ENCODE measurements around the gene RARB. TPM values are rescaled to one million over a fixed set of nuclear protein-coding genes. Genes with fewer than 3 reads are reported as not detected.

The RARB gene
- total RNA-seq, 1 donor from 2014 or later, result not detected

DNA sequence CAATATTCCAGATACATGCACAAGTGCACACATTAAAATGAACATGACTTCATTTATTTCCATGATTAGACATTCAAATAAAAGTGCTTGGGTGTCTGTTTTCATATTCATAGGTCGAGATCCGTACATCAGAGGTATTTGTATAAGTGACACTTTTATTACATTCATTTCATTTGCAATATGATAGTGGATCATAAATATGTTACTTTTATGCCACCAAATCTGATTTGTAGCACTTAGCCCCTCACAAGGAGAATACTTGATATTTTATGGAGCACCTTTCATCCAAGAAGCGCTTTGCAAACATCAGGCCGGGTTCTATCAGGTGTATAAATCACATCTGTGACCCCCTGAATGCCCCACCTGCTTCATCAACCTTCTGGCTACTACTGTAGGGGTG, 136.0 kb downstream of the RARB start:
- intact Hi-C loops (cut with micrococcal nuclease), result no loop called here
- Mint-ChIP-seq H3K9me3 (no peaks in the 10 kb centered on the region), H3K27me3 (ENCODE audit: insufficient read depth) (no peaks in the 10 kb centered on the region)

DNA sequence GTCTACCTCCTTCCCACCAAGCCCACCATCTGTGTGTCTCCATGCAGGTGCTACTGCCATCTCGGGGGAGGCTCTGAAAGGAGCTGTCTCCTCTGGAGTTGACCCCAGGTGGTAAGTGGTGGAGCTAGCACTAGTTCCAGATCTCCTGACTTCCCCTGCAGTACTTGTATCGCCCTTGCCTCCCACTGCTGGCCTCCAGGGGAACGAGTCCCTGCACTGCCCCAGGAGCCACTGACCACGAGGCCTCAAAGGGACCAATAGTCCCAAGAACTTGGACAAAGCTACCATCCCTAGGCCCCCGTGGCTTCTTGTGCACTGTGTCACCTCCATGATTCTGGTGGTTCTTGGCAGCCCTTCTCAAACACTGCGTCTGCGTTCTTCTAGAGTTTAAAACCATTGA, 137.7 kb downstream of the RARB start:
- H3K27ac Mint-ChIP-seq, result no peak overlapping the region
- no peak overlapping the region for H3K4me3 Mint-ChIP-seq
- no peaks in the 10 kb centered on the region for H3K9me3 Mint-ChIP-seq
- no peaks in the 10 kb centered on the region for H3K27me3 Mint-ChIP-seq (ENCODE audit: insufficient read depth)
- intact Hi-C loops (cut with micrococcal nuclease), result no loop called here
- H3K36me3 Mint-ChIP-seq (ENCODE audit: low read depth), result no peaks in the 10 kb centered on the region
- DNase-seq (ENCODE audit: low spot score), result no peak
- H3K4me1 Mint-ChIP-seq (ENCODE audit: low read depth), result no peaks in the 10 kb centered on the region

More for the DNA sequence above, 136.0 kb downstream of the RARB start:
- H3K4me1 Mint-ChIP-seq (ENCODE audit: low read depth), result no peaks in the 10 kb centered on the region
- DNase-seq (ENCODE audit: low spot score), result no peak
- no peaks in the 10 kb centered on the region for H3K36me3 Mint-ChIP-seq (ENCODE audit: low read depth)
- no peak overlapping the region for H3K27ac Mint-ChIP-seq
- no peak overlapping the region for H3K4me3 Mint-ChIP-seq

GRCh38 chr3:25566358-25566920, 138.4 kb downstream of the RARB start:
- no peaks in the 10 kb centered on the region for H3K36me3 Mint-ChIP-seq (ENCODE audit: low read depth)
- no peaks in the 10 kb centered on the region for H3K4me1 Mint-ChIP-seq (ENCODE audit: low read depth)
- DNase-seq (ENCODE audit: low spot score), result no peak
- H3K9me3 Mint-ChIP-seq, result no peaks in the 10 kb centered on the region
- no peak overlapping the region for H3K4me3 Mint-ChIP-seq
- intact Hi-C loops (cut with micrococcal nuclease), result no loop called here
- H3K27ac Mint-ChIP-seq, result no peak overlapping the region
- H3K27me3 Mint-ChIP-seq (ENCODE audit: insufficient read depth), result no peaks in the 10 kb centered on the region

- Mint-ChIP-seq H3K4me3 (no peak overlapping the region), H3K27me3 (ENCODE audit: insufficient read depth) (no peaks in the 10 kb centered on the region), H3K4me1 (ENCODE audit: low read depth) (no peaks in the 10 kb centered on the region), H3K36me3 (ENCODE audit: low read depth) (no peaks in the 10 kb centered on the region), H3K9me3 (no peaks in the 10 kb centered on the region), H3K27ac (no peak overlapping the region)
- intact Hi-C loops (cut with micrococcal nuclease), result no loop called here
- DNase-seq (ENCODE audit: low spot score), result no peak
Measured at GRCh38 chr3:25567388-25567787, 139.3 kb downstream of the RARB start.

DNA sequence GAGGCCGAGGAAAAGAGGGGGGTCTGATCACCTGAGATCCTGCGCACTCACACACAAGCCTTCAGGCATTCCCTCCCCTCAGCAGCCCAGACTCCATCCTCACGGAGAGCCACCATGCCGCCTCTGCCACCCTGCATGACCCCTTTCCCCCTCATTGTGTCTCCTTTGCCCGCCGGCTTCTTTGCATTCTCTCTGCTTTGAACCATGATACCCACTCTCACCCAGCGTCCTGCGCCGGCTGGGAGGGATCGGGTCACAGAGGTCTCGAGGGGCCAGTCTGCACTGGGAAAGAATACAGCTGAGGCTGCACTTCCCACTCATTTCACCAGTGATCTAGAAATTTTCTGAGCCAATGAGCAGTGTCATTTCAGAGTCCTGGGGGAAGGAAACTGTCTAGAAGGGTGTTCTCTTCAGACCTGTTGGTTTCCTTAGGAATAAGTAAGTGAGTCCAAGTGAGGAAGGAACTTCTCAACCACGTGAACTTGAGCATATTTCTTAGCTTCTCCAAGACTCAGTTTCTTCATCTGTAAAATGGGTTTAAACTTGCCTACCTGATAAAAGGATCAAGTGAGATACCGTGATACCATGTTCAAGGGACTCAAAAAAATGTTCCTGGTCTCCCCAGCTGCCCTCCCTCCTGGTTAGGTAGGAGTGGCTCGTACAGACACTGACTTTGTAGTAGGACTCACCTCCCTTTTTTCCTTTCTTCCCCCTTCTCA, 139.9 kb downstream of the RARB start:
- intact Hi-C loops (cut with micrococcal nuclease), result no loop called here

GRCh38 chr3:25568525-25569078, 140.5 kb downstream of the RARB start:
- Mint-ChIP-seq H3K4me1 (ENCODE audit: low read depth) (no peaks in the 10 kb centered on the region), H3K9me3 (no peaks in the 10 kb centered on the region), H3K4me3 (no peak overlapping the region), H3K27me3 (ENCODE audit: insufficient read depth) (no peaks in the 10 kb centered on the region), H3K36me3 (ENCODE audit: low read depth) (no peaks in the 10 kb centered on the region), H3K27ac (no peak overlapping the region)
- intact Hi-C loops (cut with micrococcal nuclease), result no loop called here
- DNase-seq (ENCODE audit: low spot score), result no peak

More for the DNA sequence above, 139.9 kb downstream of the RARB start:
- Mint-ChIP-seq H3K4me1 (ENCODE audit: low read depth) (no peaks in the 10 kb centered on the region), H3K27ac (no peak overlapping the region), H3K27me3 (ENCODE audit: insufficient read depth) (no peaks in the 10 kb centered on the region), H3K36me3 (ENCODE audit: low read depth) (no peaks in the 10 kb centered on the region), H3K4me3 (no peak overlapping the region), H3K9me3 (no peaks in the 10 kb centered on the region)
- no peak for DNase-seq (ENCODE audit: low spot score)

DNA sequence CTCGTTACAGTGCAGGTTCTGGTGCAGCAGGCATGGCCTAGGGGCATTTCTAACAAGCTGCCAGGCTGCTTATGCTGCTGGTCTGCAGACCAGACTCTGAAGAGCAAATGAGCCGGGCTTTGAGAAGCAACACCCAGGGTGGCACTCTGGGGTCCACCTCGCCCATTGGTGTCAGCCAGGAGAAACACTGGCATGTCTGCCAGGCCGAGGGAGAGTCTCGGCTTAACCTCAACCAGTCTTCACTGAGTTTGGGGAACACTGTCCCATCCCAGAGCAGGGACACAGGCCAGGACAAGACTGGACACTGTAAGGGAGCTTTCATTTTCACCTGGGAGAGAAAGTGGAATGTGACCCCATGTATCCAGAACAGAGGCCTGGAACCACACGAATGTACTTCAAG, 143.2 kb downstream of the RARB start:
- no peak for DNase-seq (ENCODE audit: low spot score)
- Mint-ChIP-seq H3K27ac (no peak overlapping the region), H3K4me1 (ENCODE audit: low read depth) (no peaks in the 10 kb centered on the region), H3K4me3 (no peak overlapping the region), H3K36me3 (ENCODE audit: low read depth) (no peaks in the 10 kb centered on the region), H3K27me3 (ENCODE audit: insufficient read depth) (no peaks in the 10 kb centered on the region), H3K9me3 (no peaks in the 10 kb centered on the region)
- intact Hi-C loops (cut with micrococcal nuclease), result no loop called here

- H3K36me3 Mint-ChIP-seq (ENCODE audit: low read depth), result no peaks in the 10 kb centered on the region
- H3K4me3 Mint-ChIP-seq, result no peak overlapping the region
- DNase-seq (ENCODE audit: low spot score), result no peak
- H3K9me3 Mint-ChIP-seq, result no peaks in the 10 kb centered on the region
- no peaks in the 10 kb centered on the region for H3K4me1 Mint-ChIP-seq (ENCODE audit: low read depth)
- no peaks in the 10 kb centered on the region for H3K27me3 Mint-ChIP-seq (ENCODE audit: insufficient read depth)
- no peak overlapping the region for H3K27ac Mint-ChIP-seq
- intact Hi-C loops (cut with micrococcal nuclease), result no loop called here
Measured at GRCh38 chr3:25572336-25572735, 144.3 kb downstream of the RARB start.

- no peak for DNase-seq (ENCODE audit: low spot score)
- intact Hi-C loops (cut with micrococcal nuclease), result no loop called here
- Mint-ChIP-seq H3K27me3 (ENCODE audit: insufficient read depth) (no peaks in the 10 kb centered on the region), H3K4me1 (ENCODE audit: low read depth) (no peaks in the 10 kb centered on the region), H3K4me3 (no peak overlapping the region), H3K9me3 (no peaks in the 10 kb centered on the region), H3K36me3 (ENCODE audit: low read depth) (no peaks in the 10 kb centered on the region), H3K27ac (no peak overlapping the region)
Measured at GRCh38 chr3:25572919-25573385, 144.9 kb downstream of the RARB start.

GRCh38 chr3:25573386-25574171, 145.5 kb downstream of the RARB start:
- no peaks in the 10 kb centered on the region for H3K27me3 Mint-ChIP-seq (ENCODE audit: insufficient read depth)
- no peak for DNase-seq (ENCODE audit: low spot score)
- no peak overlapping the region for H3K4me3 Mint-ChIP-seq
- no peaks in the 10 kb centered on the region for H3K4me1 Mint-ChIP-seq (ENCODE audit: low read depth)
- intact Hi-C loops (cut with micrococcal nuclease), result no loop called here
- H3K36me3 Mint-ChIP-seq (ENCODE audit: low read depth), result no peaks in the 10 kb centered on the region
- H3K27ac Mint-ChIP-seq, result no peak overlapping the region
- H3K9me3 Mint-ChIP-seq, result no peaks in the 10 kb centered on the region

- no peaks in the 10 kb centered on the region for H3K36me3 Mint-ChIP-seq (ENCODE audit: low read depth)
- no peak overlapping the region for H3K27ac Mint-ChIP-seq
- intact Hi-C loops (cut with micrococcal nuclease), result no loop called here
- H3K9me3 Mint-ChIP-seq, result no peaks in the 10 kb centered on the region
- no peaks in the 10 kb centered on the region for H3K27me3 Mint-ChIP-seq (ENCODE audit: insufficient read depth)
- H3K4me1 Mint-ChIP-seq (ENCODE audit: low read depth), result no peaks in the 10 kb centered on the region
- H3K4me3 Mint-ChIP-seq, result no peak overlapping the region
- no peak for DNase-seq (ENCODE audit: low spot score)
Measured at GRCh38 chr3:25574172-25574765, 146.2 kb downstream of the RARB start.

- no peaks in the 10 kb centered on the region for H3K36me3 Mint-ChIP-seq (ENCODE audit: low read depth)
- H3K9me3 Mint-ChIP-seq, result no peaks in the 10 kb centered on the region
- no peak overlapping the region for H3K4me3 Mint-ChIP-seq
- intact Hi-C loops (cut with micrococcal nuclease), result no loop called here
- no peak for DNase-seq (ENCODE audit: low spot score)
- no peaks in the 10 kb centered on the region for H3K27me3 Mint-ChIP-seq (ENCODE audit: insufficient read depth)
- no peak overlapping the region for H3K27ac Mint-ChIP-seq
- no peaks in the 10 kb centered on the region for H3K4me1 Mint-ChIP-seq (ENCODE audit: low read depth)
Measured at GRCh38 chr3:25575001-25575400, 146.9 kb downstream of the RARB start.

GRCh38 chr3:25576146-25576545, 148.1 kb downstream of the RARB start:
- no peak for DNase-seq (ENCODE audit: low spot score)
- H3K9me3 Mint-ChIP-seq, result no peaks in the 10 kb centered on the region
- no peaks in the 10 kb centered on the region for H3K4me1 Mint-ChIP-seq (ENCODE audit: low read depth)
- H3K4me3 Mint-ChIP-seq, result no peak overlapping the region
- H3K36me3 Mint-ChIP-seq (ENCODE audit: low read depth), result no peaks in the 10 kb centered on the region
- intact Hi-C loops (cut with micrococcal nuclease), result no loop called here
- H3K27ac Mint-ChIP-seq, result no peak overlapping the region
- H3K27me3 Mint-ChIP-seq (ENCODE audit: insufficient read depth), result peaks cover 2% of the 10 kb centered on the region

Measured in activated T-helper 1 cell treated with anti-CD3 and anti-CD28 coated beads, Interleukin-12 subunit alpha, Interleukin-12 subunit beta, Interleukin-2, Interleukin-4 antibody, amounts not matched to agents 30 ng/mL and 10 ng/mL and 1 ng/mL, durations not matched to agents 14 hours and 24 hours and 36 hours (primary cell).